GM21737 (cell line): ENCODE measurements around the gene IRF5.

Experiments used
- ATAC-seq: cut with Tn5 transposase; IDR thresholded peaks from one replicate; pipeline ENCODE4 v1.9.1; 2021; ENCODE audit warnings: mild to moderate bottlenecking, moderate library complexity; ENCODE audit not compliant: unreplicated experiment

The IRF5 gene

DNA sequence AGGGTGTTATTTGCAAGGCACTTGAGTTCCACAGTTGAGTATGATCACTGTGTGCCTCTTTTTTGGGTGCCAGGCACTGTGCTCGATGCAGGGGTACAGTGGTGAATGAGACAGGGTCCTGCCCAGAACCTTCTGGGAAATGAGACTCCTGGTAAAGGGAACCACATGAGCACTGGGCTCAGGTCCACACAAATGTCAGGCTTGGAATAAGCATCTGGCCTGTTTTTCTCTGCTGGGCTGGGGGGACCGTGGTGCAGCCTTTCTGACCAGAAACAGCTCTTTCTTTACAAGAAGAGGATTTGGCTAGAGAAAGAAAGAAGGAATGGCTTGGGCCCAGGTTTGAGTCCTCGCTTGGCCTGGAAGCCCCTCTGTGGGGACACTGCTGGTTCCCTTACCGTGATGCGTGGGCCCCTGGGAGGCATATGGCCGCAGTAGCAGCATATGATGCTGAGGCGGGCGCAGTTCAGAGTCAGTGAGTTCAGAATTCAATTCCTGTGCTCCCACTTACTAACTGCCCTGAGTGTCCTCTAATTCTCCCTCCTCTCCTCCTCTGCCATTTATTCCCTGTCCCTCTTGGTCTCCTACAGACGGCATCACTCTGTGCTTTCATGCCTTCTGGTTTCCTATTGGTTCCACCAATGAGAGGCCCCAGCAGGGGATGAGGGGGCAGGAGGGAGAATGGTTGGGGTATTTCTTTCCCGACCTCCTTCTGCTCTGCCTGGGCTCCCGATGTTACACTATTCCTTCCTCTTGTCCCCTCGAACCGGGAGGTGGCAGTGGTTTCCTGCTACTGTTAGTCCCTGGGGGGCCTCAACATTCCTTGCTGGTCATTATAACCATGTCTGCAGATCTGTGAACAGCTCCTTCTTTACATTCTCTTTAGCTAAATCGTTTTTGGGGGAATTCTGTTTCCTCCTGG lies 17.6 kb upstream of the IRF5 start:
- ATAC-seq, result no peak

DNA sequence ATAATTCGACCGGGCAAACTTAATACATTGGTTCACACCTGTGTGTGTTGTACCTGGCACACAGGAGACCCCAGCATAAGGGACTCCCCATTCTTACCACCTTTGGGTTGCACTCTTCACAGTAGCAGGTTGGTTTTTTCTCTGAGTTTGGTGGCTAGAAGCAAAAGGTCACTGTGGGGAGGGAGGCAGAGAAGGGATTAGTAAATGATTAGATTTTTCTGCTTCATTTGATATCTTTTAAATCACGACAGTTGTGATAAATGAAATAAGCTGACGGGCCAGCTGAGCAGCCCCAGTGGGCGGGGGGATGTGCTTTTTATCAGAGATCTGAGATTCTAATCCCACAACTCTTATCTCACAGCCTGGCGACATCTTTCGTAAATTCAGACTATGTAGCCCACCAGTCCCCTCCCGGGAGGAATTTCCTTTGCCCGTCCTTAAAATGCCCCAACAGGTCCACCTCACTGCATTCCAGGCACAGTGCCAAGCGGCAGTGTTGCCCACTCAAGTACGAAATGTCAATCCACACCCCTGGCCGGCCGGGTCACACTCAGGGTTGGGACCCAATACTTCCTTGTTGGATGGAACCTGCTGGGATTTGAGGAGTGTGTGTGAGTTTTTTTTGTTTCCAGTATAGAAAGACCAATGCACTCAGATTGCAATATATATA lies 16.7 kb upstream of the IRF5 start:
- ATAC-seq, result no peak

DNA sequence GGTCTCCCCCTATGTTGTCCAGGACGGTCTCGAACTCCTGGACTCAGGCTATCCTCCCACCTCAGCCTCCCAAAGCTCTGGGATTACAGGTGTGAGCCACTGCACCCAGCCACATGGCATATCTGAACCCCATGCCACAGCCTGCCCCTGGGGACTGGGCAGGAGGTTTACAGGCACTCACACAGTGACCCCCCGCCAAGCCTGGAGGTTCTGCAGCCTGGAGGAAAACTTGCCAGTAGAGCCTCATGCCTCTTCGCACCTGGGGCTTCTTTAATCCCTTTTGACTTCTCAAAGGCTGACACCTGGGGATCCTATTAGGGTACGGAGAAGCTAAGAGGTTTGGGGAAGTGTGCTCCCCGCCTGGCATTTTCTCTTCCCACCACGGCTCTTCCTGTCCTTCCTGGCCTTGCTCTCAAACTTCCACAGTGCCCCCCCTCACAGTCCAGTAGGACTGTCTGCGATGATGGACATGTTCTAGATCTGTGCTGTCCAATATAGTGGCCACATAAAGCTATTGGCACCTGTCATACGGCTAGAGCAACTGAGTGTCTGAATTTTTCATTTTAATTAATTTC lies 15.8 kb upstream of the IRF5 start:
- no peak for ATAC-seq

DNA sequence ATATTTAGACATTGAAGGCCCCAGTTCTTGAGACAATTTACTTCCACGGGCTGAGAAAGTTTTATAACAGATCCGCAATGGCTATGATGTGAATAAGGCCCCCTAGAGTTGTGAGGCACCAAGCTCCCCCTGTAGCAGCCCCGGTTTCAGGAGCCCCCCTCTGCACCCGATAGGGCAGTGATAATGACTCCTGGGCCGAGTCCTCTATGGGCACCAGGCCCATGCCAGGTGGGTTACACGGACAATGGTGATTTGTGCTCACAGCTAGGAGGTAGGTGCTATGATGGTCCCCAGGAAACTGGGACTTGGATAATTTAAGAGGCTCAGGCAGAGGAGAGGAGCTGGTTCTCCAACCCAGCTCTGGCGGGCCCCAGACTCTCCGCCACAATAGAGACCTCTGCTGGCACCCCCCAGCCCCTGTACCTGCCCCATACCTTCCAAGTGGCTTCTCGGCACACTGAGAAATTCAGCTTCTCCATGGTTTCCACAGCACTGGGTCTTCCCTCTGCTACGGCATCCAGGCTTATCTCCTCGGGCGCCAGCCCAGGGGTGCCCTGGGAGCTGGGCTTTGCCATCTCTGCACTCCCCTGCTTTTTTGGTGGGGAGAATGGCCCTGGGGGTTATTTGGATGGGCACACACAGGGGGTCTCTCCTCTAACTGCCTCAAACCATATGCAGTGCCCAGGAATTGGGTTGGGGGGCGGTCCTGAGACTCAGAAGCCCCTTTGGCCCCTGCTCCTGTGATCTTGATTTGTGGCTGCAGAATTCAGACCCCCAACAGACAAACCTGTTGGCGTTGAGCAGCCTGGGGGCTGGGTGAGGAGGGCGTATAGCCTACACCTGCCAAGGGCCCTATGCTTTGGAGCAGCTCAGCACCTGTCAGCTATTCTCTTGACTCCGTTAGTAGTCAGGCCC lies 15.0 kb upstream of the IRF5 start:
- no peak for ATAC-seq

DNA sequence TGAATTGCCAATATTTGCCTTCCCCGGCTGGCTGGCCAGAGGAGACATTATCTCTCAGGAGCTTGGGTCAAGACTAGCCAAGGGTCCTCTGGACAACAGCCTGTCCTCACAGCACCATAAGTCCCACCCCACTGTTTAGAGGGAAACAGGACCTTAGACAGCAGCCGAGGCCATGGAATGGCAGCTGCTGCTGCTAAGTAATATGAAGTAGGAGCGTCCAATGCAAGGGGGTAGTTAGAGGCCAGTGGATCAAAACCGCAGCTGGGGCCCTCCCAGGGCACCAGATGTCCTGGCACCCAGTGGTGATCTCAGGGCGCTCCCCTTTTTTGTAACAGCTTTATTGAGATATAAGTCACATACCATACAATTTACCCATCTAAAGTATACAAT lies 14.3 kb upstream of the IRF5 start:
- ATAC-seq, result no peak

DNA sequence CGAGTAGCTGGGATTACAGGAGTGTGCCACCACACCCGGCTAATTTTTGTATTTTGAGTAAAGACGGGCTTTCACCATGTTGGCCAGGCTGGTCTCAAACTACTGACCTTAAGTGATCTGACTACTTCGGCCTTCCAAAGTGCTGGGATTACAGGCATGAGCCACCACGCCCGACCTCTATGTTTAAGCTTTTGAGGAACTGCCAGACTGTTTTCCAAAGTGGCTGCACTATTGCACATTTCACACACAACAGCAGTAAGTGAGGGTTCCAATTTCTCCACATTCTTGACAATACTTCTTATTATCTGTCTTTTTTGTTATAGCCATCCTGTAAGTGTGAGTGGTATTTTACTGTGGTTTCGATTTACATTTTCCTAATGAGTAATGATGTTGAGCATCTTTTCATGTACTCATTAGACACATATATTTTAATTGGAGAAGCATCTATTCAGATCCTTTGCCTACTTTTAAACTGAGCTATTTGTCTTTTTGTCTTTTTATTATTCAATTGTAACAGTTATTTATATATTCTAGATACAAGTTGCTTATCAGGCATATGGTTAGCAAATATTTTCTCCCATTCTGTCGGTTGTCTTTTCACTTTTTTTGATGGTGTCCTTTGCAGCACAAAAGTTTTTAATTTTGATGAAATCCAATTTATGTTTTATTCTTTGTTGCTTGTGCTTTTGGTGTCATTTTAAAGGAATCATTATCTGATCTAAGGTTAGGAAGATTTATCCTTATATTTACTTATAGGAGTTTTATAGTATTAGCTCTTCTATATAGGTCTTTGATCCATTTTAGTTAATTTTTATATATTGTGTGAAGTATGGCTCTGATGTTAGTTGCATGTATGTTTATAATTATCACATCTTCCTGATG lies 12.8 kb upstream of the IRF5 start:
- ATAC-seq, result no peak

DNA sequence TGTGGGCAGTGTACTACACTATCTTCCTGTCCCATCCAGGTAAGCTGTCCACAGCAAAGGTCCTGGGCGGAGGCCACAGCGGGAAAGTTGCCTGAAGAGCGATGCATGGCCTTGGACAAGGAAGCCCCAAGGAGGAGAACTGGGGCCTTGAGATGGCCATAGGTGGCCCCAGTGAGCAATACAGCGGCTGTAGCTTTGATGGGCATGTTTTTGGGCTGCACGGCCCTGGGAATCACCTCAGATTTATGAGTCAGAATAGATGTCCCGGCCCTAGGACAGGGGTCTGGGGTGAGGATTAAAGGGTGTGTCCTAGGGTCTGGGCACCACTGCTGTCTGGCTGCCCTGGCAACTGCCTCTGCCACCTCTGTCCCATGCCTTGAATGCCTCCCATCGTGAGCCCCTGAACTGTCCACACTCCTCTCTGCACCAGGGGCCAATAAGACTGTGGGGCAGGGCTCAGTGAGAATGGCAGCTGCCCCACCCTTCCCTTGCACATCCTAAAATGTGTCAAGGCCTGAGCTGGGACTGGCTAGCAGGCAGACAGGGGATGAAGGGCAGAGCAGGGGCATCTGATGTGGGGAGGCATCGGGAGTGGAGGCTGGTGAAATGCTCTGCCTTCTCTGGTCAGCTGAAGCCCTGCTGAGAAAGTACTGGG lies 9.4 kb upstream of the IRF5 start:
- ATAC-seq, result no peak

DNA sequence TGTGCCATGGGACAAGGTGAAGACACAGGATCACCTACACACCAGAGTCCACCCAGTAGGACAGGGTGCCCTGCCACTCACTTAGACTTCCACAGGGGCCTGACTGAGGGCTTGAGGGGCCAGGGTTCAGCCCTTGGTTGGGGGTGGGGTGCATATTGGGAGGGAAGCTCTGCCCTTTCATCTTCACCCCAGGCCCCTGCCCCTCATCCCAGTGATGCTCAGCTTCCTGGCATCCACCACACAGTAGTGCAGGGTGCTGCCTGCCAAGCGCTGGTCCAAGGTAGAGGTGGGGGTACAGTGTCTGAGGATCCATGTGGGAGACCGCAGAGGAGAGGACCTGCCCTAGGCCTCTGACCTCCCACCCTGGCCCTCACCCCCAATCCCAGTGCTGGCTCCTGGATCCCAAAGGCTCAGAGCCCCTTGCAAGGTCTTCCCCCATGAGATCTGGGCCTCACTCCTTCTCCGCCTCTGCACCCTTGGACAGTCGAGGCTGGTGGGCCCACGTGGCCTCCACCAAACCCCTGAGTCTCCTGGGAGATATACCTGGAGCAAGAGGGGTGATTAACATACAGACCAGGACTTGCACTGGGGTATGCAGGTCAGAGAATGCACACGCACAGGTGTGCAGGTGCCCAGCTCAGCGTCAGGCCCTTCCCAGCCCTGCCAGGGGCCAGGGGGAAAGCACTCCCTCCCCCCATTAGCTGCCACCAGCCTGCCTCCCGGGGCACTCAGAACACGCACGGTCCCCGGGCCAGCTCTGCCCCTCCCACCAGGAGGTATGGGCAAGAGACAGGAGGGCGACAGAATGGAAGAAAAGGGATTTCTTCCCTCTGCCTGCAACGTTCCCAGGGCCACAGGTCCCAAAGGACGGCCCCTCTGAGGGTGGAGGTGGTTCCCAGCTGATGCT lies 8.6 kb upstream of the IRF5 start:
- no peak for ATAC-seq

DNA sequence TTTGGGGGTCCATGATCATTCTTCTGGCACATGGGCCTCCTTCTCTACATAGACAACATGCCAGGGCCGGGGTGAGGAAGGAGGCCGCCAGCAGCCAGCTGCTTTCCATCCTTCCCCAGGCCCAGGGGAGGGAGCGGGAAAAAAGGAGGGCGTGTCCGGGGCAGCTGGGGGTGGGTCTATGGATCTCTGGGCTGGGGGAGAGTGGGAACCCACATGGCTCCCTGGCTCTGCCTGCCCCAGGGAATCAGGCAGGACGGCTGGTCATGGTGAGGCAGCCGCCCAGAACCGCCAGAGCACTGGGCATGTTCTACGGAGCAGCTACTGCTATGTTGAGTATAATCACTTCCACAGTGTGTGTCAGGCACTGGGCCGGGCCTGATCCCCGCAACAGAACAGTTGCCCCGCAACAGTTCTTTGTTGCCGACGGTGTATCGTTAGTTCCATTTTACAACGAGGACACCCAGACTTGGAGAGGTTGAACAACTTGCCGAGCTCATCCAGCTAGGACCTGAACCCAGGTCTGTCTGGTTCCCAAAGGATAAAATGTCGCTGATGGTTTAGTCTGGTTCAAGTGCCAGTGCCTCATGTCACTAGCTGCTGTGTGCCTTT lies 6.4 kb upstream of the IRF5 start:
- no peak for ATAC-seq

DNA sequence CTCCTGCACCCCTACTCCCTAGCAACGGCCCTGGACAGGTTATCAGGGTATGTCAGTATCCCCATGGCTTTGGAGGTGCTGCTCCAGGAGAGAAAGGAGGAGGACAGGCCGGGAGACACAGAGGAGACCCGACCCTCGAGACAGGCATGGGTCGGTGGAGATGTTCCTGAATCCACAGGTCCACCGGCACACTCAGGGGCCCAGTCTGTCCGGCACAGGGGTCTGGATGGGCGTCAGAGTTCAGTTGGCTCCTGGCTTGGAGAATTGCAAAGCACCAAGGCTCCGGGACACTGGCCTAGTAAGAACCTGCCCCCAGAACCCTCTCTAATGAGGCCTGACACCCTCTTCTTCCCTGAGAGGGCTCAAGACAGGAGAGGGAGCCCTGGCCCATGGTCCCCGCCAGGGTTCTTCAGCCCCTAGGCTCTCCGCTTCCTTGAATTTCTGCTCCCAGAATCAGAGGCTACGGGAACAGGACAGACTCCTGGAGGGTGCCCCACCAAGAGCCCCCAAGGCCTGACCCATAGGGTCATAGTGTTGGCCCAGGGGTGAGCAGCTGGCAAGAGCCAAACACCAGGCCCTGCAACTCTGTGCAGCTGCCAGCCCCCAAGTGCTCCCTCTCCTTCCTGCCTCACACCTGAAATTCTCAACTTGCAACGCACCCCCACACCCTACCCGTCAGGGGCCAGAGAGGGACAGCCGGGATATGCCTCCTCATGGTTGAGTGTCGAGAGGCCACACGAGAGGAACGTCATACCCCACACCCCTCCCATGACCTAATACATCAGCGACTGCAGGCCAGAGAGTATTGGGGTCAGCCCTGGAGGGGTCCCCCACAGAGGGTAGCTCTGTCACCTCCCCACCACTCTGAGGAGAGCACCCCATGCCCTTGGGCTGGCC lies 5.5 kb upstream of the IRF5 start:
- ATAC-seq, result no peak

DNA sequence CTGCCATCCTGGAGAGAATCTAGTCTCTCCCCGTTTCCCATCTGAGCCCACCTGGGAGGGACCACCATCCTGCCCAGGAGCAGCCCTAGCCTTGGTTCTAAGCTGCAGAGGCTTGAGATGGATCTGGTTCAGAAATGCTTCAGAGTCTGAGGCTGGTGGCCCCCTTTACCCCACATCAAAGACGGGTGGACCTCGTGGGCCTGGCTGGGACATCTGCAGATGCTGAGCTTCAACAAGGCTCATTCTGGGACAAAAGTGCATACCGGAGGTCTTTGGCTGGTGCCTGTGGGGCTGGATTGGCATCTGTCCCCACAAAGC lies 4.9 kb upstream of the IRF5 start:
- ATAC-seq, result no peak

DNA sequence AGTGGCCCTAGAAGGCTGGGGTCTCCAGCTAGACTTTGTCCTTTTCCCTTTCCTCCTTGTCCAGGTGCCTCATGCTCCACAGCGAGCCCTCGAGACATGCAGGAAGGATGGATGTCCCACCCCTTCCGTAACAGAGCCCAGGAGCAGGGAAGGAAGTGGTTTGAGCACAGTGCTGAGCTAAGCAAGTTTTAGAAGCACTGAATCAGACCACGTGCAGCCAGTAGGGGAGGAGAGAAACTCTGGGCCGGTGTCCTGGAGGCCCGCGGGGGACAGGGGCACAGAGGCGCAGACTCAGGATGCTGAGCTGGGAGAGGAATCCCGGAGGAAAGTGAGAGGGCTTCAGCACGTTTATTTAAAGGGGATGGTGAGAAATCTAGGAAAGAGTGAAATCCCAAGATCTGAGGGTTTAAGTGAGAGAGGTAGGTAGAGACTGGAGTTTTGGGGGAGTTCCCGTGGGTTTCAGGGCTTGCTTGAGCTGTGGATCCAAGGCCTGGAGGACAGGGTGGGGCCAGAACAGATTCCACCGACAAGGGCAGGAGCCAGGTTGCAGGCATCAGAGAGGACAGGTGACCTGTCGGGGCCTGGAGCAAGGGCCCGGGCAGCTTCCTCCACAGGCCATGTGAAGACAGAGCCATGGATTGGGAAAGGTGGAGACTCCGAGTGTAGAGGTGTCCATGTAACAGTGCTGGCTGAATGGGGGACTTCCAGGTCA lies 4.4 kb upstream of the IRF5 start:
- peak; percentile 29 for ATAC-seq

DNA sequence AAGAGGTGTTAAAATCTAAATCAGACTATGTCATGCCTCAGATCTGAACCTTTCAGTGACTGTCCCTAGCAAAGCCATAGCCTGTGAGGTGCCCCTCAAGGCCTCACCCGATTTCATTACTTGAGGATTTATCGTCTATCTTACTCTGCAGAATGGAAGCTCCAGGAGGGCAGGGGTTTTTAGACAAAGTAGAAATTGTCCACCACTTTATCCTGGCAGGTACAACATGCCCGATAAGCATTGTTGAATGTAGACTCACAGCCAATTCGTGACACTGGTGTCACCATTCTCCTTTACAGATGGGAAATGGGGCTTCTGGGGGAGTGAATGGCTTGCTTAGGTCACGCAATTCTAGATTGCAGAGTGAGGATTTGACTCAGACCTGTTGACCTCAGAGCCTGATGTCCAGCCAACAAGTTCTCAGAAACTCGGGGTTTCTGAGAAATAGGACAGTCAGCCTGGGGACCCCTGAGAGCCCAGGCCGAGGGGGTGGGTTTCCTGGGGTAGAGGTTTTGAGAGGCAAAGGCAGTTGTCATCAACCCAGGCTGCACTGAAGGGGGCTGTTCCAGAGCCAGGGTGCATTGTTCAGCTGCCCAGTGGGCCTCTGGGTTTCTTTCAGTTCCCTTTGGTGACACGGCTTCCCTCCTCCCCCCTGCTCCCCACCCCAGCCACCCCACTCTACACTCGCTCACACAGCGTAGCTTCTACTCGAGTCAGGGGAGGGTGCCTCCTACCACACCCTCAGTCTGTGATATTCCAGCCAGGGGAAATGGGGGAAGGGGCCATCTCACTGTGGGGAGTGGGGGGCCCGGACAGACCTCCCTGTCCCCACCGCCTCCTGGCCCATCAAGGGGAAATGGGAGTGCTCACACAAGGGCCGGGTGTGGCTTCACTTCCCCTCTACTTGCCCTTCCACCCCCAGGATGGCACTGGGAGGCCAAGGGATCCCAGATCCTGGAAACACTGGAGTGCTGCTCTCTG lies 3.1 kb upstream of the IRF5 start:
- ATAC-seq, result no peak

DNA sequence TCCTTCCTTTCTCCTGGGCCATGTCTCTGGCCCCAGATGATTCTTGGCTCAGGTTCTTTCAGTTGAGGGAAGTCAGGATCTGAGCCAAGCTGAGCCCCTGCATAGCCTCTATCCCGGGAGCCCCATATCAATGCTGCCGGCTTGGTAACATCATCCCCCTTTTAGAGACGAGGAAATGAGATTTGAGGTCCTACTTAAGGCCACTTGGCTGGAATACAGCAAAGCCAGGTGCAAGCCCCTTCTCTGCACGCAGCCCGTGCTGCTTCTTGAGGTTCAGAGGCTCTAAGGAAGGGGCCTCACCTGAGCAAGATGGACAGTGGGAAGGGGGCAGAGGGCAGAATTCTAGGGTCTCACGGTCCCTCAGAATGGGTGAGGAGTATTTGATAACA lies 2.4 kb upstream of the IRF5 start:
- no peak for ATAC-seq

DNA sequence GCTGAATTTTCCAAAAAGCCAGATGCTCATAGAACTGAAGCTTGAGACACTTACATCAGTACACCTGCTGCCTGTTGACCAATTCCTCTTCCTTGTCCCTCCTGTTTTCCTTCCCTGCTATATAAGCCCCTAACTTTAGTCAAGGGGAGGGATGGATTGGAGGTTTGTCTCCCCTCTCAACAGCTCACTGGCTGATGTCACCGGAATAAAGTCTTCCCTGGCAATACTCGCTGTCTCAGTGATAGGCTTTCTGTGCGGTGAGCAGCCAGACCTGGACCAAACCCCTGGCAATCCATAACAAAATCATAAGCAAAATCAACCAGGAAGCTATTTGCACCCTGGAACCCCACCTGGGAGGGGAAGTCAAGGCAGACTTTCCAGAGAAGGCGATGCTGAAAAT lies 929 bp upstream of the IRF5 start:
- no peak for ATAC-seq

DNA sequence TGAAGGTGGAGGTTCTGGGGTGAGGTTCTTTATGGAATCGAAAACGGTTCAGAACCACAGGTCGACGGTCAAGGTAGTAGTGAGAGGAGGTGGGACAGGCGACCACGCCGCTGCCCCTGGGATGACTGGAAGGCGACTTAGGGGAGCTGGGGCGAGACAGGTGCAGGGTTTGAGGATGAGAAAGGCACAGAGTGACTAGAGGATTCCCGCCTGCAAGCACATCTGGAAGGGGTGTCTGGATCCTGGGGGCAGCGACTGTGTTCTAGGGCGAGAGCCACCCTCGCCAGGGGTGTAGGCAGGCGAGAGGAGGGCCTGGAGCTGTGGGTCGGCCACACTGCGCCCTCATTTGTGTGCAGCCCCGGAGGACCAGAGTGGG lies 468 bp upstream of the IRF5 start:
- no peak for ATAC-seq
